ENCODE results near the gene CHST8.

DNA sequence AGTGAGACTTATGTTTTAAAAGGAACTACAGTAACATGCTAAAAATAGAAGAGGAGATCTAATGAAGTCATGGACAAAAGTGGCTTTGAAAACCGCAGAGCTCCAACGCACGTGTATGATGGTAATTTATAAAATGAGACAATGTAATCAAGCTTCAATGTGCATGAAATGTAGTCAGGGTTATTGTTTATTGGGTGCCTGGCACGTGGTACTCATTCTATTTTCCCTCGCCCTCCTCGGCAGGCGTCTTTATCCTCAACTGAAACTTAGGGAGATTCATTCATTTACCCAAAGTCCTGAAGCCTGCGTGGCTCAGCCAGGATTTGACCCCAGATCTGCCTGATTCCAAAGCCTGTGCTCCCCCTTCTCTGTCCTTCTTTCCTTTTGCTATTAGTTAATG, 79.8 kb downstream of the CHST8 start:
- TF ChIP-seq POLR2AphosphoS5 (IDR thresholded peaks at IDR 0.05; ENCODE audit: low read depth, low read length) (no peak), FOXP2 (optimal IDR thresholded peaks at IDR 0.05; ENCODE audit: borderline replicate concordance, extremely low read depth, extremely low read length, insufficient read depth) (no peak), SIN3A (IDR thresholded peaks at IDR 0.05; ENCODE audit: borderline replicate concordance, insufficient read depth, low read length) (no peak), TAF1 (IDR thresholded peaks at IDR 0.05; ENCODE audit: borderline replicate concordance, insufficient read depth, low read length) (no peak)
- TF ChIP-seq, protein P1, sequence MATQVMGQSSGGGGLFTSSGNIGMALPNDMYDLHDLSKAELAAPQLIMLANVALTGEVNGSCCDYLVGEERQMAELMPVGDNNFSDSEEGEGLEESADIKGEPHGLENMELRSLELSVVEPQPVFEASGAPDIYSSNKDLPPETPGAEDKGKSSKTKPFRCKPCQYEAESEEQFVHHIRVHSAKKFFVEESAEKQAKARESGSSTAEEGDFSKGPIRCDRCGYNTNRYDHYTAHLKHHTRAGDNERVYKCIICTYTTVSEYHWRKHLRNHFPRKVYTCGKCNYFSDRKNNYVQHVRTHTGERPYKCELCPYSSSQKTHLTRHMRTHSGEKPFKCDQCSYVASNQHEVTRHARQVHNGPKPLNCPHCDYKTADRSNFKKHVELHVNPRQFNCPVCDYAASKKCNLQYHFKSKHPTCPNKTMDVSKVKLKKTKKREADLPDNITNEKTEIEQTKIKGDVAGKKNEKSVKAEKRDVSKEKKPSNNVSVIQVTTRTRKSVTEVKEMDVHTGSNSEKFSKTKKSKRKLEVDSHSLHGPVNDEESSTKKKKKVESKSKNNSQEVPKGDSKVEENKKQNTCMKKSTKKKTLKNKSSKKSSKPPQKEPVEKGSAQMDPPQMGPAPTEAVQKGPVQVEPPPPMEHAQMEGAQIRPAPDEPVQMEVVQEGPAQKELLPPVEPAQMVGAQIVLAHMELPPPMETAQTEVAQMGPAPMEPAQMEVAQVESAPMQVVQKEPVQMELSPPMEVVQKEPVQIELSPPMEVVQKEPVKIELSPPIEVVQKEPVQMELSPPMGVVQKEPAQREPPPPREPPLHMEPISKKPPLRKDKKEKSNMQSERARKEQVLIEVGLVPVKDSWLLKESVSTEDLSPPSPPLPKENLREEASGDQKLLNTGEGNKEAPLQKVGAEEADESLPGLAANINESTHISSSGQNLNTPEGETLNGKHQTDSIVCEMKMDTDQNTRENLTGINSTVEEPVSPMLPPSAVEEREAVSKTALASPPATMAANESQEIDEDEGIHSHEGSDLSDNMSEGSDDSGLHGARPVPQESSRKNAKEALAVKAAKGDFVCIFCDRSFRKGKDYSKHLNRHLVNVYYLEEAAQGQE (IDR thresholded peaks at IDR 0.05; ENCODE audit: insufficient read depth in 1 of 2, low read depth in 2 of 2, low read length in 2 of 2), result no peak
